HG03558 (cell line): ENCODE measurements around the gene IFT80.
"Not testable (repeated sequence)": the region's sequence is repeated elsewhere in the genome, so short reads cannot be mapped to it uniquely, and the experiment has no call there.

Source experiments
- ATAC-seq: cut with Tn5 transposase; IDR thresholded peaks from one replicate; pipeline ENCODE4 v1.9.1; 2021; ENCODE audit warnings: moderate number of reproducible peaks; ENCODE audit not compliant: unreplicated experiment; ENCODE audit errors: extremely low read depth

The IFT80 gene

DNA sequence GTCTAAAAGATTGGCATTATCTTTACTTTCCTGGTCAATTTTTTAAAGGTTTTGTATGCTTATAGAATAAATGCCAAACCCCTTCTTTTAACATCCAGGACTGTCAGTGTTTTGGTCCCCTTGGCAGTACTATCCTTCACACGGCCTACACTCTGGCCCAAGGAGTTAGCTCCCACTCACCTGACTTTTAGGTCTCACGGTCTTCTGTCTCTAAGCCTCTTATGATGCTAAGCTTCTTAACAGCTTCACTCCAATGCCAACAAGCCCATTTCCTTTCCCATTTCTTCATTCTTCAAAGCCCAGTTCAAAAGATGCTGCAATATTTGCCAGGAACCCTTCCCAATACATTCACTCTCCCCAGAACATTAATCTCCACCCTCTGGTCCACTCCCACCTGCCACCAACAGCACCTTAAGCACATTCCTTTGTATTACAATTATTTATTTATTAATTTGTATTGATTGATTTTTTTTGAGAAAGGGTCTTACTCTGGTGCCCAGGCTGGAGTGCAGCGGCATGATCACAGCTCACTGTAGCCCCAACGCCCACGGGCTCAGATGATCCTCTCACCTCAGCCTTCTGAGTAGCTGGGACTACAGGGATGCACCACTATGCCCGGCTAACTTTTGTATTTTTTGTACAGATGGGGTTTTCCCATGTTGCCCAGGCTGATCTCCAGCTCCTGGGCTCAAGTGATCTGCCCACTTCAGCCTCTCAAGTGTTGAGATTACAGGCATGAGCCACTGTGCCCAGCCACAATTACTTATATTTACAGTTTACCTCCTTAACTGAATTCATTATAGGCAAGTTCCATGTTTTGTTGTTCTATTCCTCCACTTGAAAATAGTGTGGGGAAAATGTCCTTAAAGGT lies 27.8 kb downstream of the IFT80 start:
- ATAC-seq, result no peak

DNA sequence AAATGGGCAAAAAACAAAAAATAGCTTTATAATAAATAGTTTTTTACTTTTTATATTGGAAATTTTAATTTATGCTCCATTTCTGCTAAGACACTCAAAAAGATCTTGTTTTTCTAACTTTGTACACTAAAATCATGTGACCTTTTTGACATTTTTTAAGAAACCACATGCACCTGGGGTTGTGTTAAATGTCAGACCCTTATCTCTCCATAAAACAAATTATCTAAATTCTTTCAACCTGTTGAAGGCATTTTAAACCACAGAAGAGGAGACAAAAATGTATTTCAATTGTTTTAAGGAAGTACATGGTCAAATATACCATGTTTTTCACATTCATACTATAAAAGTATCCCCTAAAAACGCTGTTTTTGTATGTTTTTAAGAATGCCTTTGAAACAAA lies 29.2 kb downstream of the IFT80 start:
- no peak for ATAC-seq

DNA sequence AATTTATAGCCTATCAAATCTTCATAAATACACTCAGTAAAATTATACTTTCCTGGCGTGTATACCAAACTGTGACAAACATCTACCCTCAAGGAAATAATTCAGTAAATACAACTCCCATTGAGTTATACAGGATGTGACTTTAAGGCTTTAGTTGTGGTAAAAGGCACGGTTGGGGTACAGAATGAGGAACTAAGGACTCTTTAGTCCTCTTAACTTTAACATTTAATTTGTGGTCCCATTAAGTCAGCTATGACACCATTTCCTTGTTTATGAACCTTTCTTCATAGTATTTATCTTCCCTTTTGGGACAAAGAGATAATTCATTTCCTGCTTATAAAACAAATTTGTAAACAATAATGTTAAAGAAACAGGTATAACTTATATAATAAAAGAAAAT lies 30.2 kb downstream of the IFT80 start:
- no peak for ATAC-seq

DNA sequence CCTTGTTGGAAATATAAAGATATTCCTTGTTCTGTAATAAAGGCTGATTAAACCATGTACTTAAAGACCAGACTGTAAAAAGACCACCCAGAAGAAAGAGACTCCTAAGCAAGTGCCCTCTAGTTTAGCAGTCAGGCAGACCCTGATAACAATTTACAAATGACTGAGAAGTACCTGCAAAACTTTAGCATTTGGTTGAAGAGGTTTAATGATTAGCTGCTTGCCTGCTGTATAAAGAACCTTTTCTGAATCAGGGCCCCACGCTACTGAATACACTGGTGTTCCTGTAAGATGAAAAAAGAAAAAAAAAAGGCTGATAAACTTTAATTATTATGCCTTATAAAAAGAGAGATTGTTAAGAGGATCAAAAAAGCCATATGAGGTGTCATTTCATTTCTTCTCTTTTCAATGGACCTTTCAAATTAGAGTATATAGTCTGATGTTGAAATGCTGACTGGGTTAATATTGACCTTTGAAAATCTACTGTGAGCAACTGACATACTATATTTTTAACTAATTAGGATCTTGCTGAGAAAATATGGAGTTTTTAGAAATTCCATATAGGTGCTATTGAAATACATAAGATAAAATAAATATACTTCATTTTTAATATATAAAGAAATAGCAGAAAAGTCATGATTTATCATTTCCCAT lies 33.0 kb downstream of the IFT80 start:
- ATAC-seq, result no peak

DNA sequence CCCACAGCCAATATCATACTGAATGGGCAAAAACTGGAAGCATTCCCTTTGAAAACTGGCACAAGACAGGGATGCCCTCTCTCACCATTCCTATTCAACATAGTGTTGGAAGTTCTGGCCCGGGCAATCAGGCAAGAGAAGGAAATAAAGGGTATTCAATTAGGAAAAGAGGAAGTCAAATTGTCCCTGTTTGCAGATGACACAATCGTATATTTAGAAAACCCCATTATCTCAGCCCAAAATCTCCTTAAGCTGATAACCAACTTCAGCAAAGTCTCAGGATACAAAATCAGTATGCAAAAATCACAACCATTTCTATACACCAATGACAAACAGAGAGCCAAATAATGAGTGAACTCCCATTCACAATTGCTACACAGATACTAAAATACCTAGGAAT lies 36.1 kb downstream of the IFT80 start:
- not testable (repeated sequence) for ATAC-seq

DNA sequence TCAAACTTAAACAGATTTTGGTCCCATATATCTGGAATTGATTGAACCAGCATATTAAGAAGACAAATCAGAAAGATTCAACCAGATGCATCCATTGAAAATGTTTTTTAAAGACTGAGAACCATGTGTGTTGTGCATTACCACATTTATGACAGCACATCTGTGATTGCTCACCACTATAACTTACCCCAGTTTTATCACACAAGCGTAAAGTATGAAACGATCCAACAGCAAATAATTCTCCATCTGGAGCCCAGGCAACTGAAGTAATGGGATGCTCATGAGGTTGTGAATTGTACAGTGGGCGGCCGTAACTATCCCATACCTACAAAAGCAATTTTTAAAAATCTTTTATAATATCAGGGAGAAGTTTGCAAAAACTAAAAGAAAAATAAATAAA lies 43.2 kb downstream of the IFT80 start:
- no peak for ATAC-seq

DNA sequence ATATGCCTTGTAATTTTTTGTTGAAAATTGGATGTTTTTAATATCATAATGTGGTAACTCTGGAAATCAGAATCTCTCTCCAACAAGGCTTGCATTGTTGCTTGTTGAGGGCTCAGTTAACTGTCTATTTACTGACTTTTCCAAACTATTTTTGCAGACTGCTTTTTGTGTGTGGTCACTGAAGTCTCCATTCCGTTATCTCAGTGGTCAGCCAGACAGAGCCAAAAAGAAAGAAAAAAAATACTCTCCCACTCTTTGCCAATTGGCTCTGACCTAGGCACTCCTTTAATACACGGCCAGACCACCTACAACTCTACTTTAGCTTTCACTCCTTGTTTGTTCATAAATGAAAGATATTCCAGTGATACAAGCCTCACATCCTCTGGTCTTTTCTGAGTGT lies 52.5 kb downstream of the IFT80 start:
- ATAC-seq, result no peak

DNA sequence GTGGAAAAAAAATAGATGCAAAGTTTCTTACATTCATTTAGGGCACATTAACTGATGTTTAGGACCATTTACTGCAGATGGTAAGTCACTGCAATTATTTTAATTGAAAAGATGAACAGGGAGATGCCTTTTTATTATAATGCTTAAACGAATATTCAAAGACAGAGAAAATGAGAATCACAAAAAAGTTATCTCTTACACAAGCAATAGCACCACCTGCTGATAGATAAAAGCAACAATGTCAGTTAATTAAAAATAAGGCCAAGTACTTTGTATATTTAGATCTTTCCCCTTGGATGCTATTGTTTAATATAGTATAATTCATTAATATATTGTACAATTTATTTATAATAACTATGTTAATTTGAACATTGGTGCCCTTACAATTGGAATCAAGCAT lies 55.9 kb downstream of the IFT80 start:
- ATAC-seq, result no peak

DNA sequence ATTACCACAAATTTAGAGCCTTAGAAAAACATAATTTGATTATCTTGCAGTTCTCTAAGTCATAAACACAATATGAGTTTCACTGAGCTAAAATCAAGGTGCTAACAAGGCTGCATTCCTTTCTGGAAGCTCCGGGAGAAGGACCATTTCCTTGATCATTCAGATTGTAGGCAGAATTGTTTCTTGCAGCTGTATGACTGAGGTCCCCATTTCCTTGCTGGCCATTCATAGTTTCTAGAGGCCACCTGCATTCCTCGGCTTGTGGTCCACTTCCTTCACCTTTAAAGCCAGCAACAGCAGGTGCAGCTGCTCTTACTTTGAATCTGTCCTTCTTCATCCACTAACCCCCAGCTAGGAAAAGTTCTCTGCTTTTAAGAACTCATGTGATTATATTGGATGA lies 58.7 kb downstream of the IFT80 start:
- no peak for ATAC-seq

DNA sequence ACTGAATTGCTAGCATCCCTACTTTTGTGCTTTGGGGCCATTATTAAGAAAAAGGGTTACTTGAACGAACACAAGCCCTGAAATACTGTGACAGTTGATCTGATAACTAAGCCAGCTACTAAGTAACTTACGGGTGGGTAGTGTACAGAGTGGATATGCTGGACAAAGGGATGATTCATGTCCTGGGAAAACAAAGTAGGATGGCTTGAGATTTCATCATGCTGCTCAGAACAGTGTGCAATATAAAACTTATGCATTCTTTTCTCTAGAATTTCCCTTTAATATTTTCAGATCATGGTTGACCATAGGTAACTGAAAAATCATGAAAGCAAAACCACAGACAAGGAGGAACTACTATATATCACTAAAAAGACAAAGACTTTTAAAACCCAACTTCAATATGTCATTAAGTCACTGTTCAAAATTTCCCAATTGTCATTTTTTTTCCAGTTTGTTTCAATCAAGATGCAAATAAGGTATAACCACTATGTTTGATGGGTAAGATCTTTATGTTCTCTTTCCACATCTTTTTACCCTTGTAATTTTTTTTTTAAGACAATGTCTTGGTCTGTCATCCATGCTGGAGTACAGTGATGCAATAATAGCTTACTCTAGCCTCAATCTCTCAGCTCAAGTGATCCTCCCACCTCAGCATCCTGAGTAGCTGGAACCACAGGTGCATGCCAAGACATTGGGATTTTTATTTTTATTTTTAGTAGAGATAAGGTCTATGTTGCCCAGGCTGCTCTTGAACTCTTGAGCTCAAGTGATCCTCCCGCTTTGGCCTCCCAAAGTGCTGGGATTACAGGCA lies 67.7 kb downstream of the IFT80 start:
- ATAC-seq, result no peak

DNA sequence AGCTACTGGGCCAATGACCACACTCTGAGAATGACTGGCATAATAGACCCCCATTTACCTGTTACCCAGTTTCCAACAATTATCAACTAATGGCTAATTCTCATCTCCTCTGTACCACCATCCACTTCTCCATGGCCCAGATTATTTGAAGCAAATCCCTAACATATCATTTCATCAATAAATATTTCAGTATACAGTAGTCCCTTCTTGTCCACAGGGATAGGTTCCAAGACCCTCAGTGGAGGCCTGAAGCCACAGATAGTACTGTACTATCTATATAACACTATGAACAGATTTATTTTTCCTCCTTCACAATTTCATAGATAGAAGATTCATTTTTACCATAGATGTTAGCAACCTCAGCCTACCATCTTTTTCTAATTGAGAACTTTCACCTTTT lies 68.3 kb downstream of the IFT80 start:
- ATAC-seq, result no peak

DNA sequence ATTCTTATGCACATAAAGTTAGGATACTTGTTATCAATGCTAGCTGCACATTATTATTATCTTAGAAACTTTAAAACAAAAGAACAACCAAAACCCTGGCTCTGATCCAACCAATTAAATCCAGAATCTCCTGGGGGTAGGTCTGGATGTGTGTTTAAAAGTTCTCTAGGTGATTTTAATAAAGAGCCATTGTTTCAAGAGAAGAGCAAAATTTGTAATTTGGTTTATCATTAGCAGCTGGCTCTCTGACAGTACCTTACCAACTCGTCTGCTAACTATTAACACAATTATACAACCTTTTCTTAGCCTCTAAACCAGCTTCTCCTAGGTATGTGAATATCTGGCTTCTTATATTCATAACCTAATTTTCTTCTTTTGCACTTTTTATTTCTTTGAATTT lies 68.9 kb downstream of the IFT80 start:
- no peak for ATAC-seq

DNA sequence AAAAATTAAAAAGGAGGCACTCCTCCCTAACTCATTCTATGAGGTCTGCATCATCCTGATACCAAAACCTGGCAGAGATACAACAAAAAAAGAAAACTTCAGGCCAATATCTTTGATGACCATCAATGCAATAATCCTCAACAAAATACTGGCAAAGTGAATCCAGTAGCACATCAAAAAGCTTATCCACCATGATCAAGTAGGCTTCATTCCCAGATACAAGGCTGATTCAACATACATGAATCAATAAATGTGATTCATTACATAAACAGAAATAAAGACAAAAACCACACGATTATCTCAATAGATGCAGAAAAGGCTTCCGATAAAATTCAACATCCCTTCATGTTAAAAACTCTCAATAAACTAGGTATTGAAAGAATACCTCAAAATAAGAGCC lies 72.7 kb downstream of the IFT80 start:
- ATAC-seq, result not testable (repeated sequence)

DNA sequence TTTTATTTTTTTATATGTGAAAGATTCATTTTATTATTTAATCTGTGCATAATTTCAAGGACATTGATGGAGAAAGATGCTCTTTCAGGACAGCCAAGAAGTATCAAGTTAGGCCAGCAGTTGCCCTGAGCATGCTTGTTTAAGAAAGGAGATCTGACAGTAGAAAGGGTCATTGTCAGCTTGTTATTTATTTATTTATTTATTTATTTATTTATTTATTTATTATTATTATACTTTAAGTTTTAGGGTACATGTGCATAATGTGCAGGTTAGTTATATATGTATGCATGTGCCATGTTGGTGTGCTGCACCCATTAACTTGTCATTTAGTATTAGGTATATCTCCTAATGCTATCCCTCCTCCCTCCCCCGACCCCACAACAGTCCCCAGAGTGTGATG lies 77.2 kb downstream of the IFT80 start:
- ATAC-seq, result not testable (repeated sequence)

DNA sequence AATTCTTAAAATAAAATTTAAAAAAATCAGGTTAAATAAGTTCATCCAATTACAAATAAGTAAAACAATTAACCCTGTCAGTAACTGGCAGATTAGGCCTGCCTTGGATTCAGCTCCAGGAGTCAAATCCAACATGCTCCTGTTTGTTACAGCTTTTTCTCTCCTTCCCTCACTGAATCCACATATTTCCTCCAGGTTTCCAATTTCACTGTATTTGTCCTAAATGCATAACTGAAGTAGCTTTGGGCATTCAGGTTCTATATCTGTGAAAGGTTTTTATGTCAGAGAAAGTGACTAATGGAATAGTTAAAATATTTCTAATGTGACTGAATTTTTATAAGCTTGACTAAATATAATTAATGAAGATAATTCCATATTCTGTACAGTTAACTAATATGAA lies 79.7 kb downstream of the IFT80 start:
- no peak for ATAC-seq

DNA sequence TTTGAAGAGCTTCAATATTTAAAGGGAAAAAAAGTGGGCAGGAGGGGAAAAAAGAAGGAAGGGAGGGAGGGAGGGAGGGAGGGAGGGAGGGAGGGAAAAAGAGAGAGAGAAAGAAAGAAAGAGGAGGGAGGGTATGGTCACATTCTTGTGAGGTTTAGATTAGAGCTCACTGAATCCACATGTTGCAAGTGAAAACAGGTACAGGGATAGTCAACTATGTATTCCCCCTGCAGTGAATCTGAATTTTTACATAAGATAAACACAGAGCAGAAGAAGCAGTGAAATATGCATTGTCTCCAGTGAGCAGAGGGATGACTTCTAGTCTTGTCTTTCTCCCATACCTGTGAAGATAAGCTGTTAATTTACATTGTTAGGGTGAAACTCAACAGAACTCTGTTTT lies 84.0 kb downstream of the IFT80 start:
- ATAC-seq, result no peak

DNA sequence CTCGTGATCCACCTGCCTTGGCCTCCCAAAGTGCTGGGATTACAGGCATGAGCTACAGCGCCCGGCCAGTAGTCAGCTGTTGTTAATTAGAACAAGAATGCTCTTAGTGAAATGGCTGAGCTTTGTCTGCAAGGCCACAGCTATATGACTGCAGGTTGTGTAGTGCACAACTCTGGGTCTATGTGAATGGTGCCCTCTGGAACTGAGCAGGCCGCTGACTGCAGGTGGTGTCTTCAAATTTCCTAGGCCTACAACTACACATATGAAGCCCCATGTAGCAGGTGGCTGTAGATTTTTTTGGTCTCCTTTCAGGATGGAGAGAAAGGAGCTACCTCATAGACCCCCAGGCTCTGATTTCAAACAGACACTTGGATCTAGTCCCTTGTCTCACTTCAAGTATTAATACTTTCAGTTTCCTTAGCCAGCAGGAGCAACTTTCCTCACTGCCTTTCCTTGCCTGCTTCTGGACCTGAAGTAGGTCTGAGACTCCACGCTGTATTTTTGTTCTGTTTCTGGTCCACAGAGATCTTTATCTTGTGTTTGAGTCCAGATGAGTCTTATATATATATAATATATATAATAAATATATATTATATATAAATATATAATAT lies 86.9 kb downstream of the IFT80 start:
- ATAC-seq, result no peak

DNA sequence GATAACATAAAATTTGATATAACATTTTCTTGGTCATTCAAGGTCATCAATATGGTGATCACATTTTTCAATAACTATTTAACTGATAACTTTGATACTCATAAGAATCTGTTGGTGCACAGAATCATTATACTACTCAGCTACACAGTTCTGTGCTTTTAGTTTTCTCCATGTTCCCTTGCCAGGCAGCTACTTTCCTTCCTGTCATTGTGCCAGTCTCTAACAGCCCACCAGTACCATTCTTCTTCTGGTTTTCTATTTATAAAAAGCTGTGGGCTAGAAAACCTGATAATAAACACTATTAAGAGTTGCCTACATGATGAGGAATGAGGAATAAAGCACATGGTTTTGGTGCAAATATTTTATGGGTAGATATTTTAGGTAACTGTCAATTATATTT lies 96.2 kb downstream of the IFT80 start:
- no peak for ATAC-seq

DNA sequence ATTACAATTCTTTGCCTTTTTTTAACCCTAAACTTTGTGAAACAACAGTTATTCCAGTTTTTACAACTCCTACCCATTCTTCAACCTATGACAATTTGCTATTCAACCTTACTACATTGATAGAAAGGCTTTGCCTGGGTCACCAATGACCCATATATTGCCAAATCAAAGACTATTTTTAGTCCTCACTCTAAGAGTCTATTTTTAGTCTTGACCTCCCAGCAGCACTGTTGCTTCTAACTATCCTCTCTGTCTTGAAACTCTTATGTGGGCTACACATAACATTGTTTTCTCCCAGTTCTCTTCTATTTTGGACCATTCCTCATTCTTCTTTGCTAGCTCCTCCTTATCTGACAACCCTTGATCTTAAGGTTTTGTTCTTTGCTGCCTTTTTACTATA lies 102.4 kb downstream of the IFT80 start:
- no peak for ATAC-seq

DNA sequence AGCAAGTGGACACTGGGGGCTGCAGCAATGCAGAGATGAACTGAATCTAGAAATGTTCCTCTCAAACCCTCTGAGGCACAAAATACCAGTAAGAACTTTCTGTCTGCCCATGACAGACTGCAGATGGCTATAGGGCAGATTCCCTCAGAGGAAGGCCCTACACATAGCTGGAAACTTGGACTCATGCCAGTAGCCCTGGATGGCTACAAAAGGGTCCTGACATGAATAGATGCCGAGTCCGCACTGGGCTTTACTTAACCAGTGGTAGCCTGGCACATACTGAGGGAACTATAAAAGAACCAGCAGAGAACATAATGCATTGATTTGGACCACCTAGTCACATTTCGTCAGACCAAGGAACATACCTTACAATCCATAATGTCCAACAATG lies 107.1 kb downstream of the IFT80 start:
- no peak for ATAC-seq
